H1 (cell line): Measurements from ENCODE around the gene ABHD14A. TPM values are rescaled to one million over a fixed set of nuclear protein-coding genes. Genes with fewer than 3 reads are reported as not detected.

ENCODE experiments used
- CTCF ChIA-PET: fragments of 300-600 bp; sonication (Branson Sonifier 250); formaldehyde crosslinking; loops from one replicate; lab custom pipeline; 2021; ENCODE audit not compliant: partially characterized antibody; lab: Charles Lee
- POLR2A ChIA-PET: fragments of 300-600 bp; sonication (Branson Sonifier 250); formaldehyde crosslinking; loops from one replicate; lab custom pipeline; 2021; ENCODE audit warnings: inconsistent platforms; ENCODE audit not compliant: partially characterized antibody; lab: Charles Lee
- DNase-seq, 2 experiments: peaks; one replicate each; pipeline versions ENCODE4 v3.0.0 to v3.0.0-alpha.2; 2010 to 2022; ENCODE audit warnings: low spot score in 2 of 2, low read depth in 1 of 2, mixed read lengths in 1 of 2
- FAIRE-seq: peaks from 2 replicates; lab custom pipeline; 2011; peaks lifted over from hg19 to GRCh38; lab: Jason Lieb, UNC
- H2AFZ ChIP-seq: 2 replicates; pipeline ENCODE4 v1.8.1; 2012; ENCODE audit warnings: low read length, inconsistent platforms
- H2AK5ac ChIP-seq: 2 replicates; pipeline ENCODE4 v1.6.1; 2013; ENCODE audit warnings: low read depth, low read length
- H2BK120ac ChIP-seq: replicated peaks from 2 replicates; pipeline ENCODE3; 2013; ENCODE audit warnings: low read depth, low read length, inconsistent platforms
- H2BK12ac ChIP-seq: 2 replicates; pipeline ENCODE4 v1.6.1; 2013; ENCODE audit warnings: low read depth, low read length
- H2BK15ac ChIP-seq: 2 replicates; pipeline ENCODE4 v1.6.1; 2013; ENCODE audit warnings: low read length
- H2BK20ac ChIP-seq: 2 replicates; pipeline ENCODE4 v1.6.1; 2013; ENCODE audit warnings: low read length
- H2BK5ac ChIP-seq: 2 replicates; pipeline ENCODE4 v1.6.1; 2013; ENCODE audit warnings: low read depth, low read length
- H3K14ac ChIP-seq: 2 replicates; pipeline ENCODE4 v1.6.1; 2013; ENCODE audit warnings: inconsistent platforms; ENCODE audit not compliant: insufficient read length
- H3K18ac ChIP-seq: 2 replicates; pipeline ENCODE4 v1.6.1; 2013; ENCODE audit warnings: low read length; ENCODE audit errors: extremely low read depth
- H3K23ac ChIP-seq: 2 replicates; pipeline ENCODE4 v1.6.1; 2013; ENCODE audit warnings: inconsistent platforms; ENCODE audit not compliant: insufficient read length
- H3K23me2 ChIP-seq: 2 replicates; pipeline ENCODE4 v1.6.1; 2013; ENCODE audit warnings: low read depth, low read length
- H3K27ac ChIP-seq: 2 replicates; pipeline ENCODE4 v1.6.1; 2011; ENCODE audit warnings: low read depth, low read length, inconsistent platforms
- H3K27me3 ChIP-seq, 4 experiments: replicated peaks in 1 of 4; 1 replicate in 1 of 4; 2 replicates in 3 of 4; pipeline versions ENCODE4 v1.6.1 to v1.8.1; 2011 to 2013; ENCODE audit warnings: low read length in 3 of 4, mild to moderate bottlenecking in 3 of 4, inconsistent platforms in 2 of 4, mixed read lengths in 2 of 4, moderate library complexity in 1 of 4; ENCODE audit not compliant: control insufficient read depth in 3 of 4, insufficient read depth in 3 of 4; ENCODE audit errors: extremely low read depth in 1 of 4
- H3K36me3 ChIP-seq, 4 experiments: 2 replicates each; pipeline versions ENCODE4 v1.6.1 to v1.8.1; 2011 to 2013; ENCODE audit warnings: mild to moderate bottlenecking in 4 of 4, low read length in 3 of 4, moderate library complexity in 2 of 4, control low read depth in 1 of 4, inconsistent platforms in 1 of 4; ENCODE audit not compliant: insufficient read depth in 4 of 4, control insufficient read depth in 2 of 4
- H3K4ac ChIP-seq: replicated peaks from 2 replicates; pipeline ENCODE3; 2013; ENCODE audit warnings: low read length, low read depth, mixed read lengths, inconsistent platforms; ENCODE audit not compliant: insufficient read length
- H3K4me1 ChIP-seq, 4 experiments: replicated peaks in 1 of 4; 1 replicate in 1 of 4; 2 replicates in 3 of 4; pipeline versions ENCODE4 v1.6.1 to v1.8.1; 2011 to 2013; ENCODE audit warnings: low read length in 3 of 4, inconsistent platforms in 2 of 4, mixed read lengths in 1 of 4; ENCODE audit not compliant: insufficient read depth in 4 of 4, control insufficient read depth in 3 of 4
- H3K4me2 ChIP-seq, 2 experiments: 2 replicates each; pipeline versions ENCODE4 v1.6.1 to v1.8.1; 2011 to 2013; ENCODE audit warnings: low read depth in 2 of 2, low read length in 2 of 2, control low read depth in 1 of 2, inconsistent platforms in 1 of 2, mild to moderate bottlenecking in 1 of 2; ENCODE audit not compliant: insufficient read depth in 1 of 2
- H3K4me3 ChIP-seq, 4 experiments: fragments of 200-600, 300-600 bp in 1 of 4; sonication (generic), shearing (Covaris generic), sonication (Bioruptor Twin) in 1 of 4; 2 replicates each; pipeline versions ENCODE4 v1.5.1 to v1.8.1; 2011 to 2016; ENCODE audit warnings: low read length in 4 of 4, low read depth in 3 of 4, control low read depth in 2 of 4, inconsistent platforms in 2 of 4, mild to moderate bottlenecking in 2 of 4, mixed read lengths in 1 of 4, moderate library complexity in 1 of 4; ENCODE audit not compliant: insufficient read depth in 2 of 4; ENCODE audit errors: extremely low read depth in 1 of 4
- H3K56ac ChIP-seq: replicated peaks from 2 replicates; pipeline ENCODE3; 2013; ENCODE audit warnings: low read depth, mild to moderate bottlenecking, mixed read lengths, low read length, inconsistent platforms; ENCODE audit not compliant: insufficient read length
- H3K79me1 ChIP-seq: 2 replicates; pipeline ENCODE4 v1.6.1; 2013; ENCODE audit warnings: low read depth, low read length, control low read depth
- H3K79me2 ChIP-seq, 2 experiments: 2 replicates each; pipeline versions ENCODE4 v1.6.1 to v1.8.1; 2012 to 2013; ENCODE audit warnings: low read length in 2 of 2, mild to moderate bottlenecking in 2 of 2, inconsistent platforms in 1 of 2; ENCODE audit not compliant: insufficient read depth in 2 of 2, control insufficient read depth in 1 of 2
- H3K9ac ChIP-seq, 4 experiments: replicated peaks in 1 of 4; 1 replicate in 1 of 4; 2 replicates in 3 of 4; pipeline versions ENCODE4 v1.6.1 to v1.8.1; 2011 to 2013; ENCODE audit warnings: low read depth in 3 of 4, low read length in 3 of 4, control low read depth in 2 of 4, mild to moderate bottlenecking in 2 of 4, moderate library complexity in 2 of 4, inconsistent platforms in 1 of 4; ENCODE audit errors: extremely low read depth in 1 of 4
- H3K9me3 ChIP-seq, 2 experiments: 2 replicates each; pipeline versions ENCODE4 v1.6.1 to v1.8.1; 2012 to 2013; ENCODE audit warnings: mild to moderate bottlenecking in 2 of 2, moderate library complexity in 2 of 2, control low read depth in 1 of 2, inconsistent platforms in 1 of 2, low read depth in 1 of 2, low read length in 1 of 2, mixed read lengths in 1 of 2; ENCODE audit not compliant: insufficient read depth in 2 of 2
- H4K20me1 ChIP-seq, 2 experiments: replicated peaks in 1 of 2; 2 replicates each; pipeline versions ENCODE3 to v1.8.1; 2011 to 2013; ENCODE audit warnings: inconsistent platforms in 2 of 2, low read length in 2 of 2, mild to moderate bottlenecking in 1 of 2; ENCODE audit not compliant: insufficient read depth in 2 of 2, control insufficient read depth in 1 of 2
- H4K5ac ChIP-seq: 2 replicates; pipeline ENCODE4 v1.6.1; 2013; ENCODE audit warnings: low read length, low read depth, mixed read lengths, inconsistent platforms; ENCODE audit not compliant: insufficient read length
- H4K8ac ChIP-seq: 2 replicates; pipeline ENCODE4 v1.8.0; 2013; ENCODE audit warnings: mild to moderate bottlenecking, moderate library complexity, low read length, inconsistent platforms; ENCODE audit not compliant: insufficient read depth; ENCODE audit errors: extremely low read depth
- H4K91ac ChIP-seq: replicated peaks from 2 replicates; pipeline ENCODE3; 2013; ENCODE audit warnings: low read length, mixed read lengths, inconsistent platforms; ENCODE audit not compliant: insufficient read length
- CTBP2 ChIP-seq: IDR thresholded peaks from 2 replicates; pipeline ENCODE4 v1.7.0; 2011; ENCODE audit warnings: borderline replicate concordance, mild to moderate bottlenecking, moderate library complexity, mixed read lengths, low read length; ENCODE audit not compliant: insufficient read depth, insufficient read length
- E2F6 ChIP-seq: IDR thresholded peaks from 2 replicates; pipeline ENCODE4 v1.6.1; 2012; ENCODE audit warnings: inconsistent platforms
- KDM5A ChIP-seq: fragments of 200-600 bp; IDR thresholded peaks from 2 replicates; pipeline ENCODE4 v1.7.1; 2012; ENCODE audit warnings: mild to moderate bottlenecking, low read length, inconsistent platforms, mixed read lengths
- NRF1 ChIP-seq: IDR thresholded peaks from 2 replicates; pipeline ENCODE4 v1.6.1; 2011; ENCODE audit warnings: mild to moderate bottlenecking, low read depth, low read length, improper control_type of control experiment
- SP4 ChIP-seq: IDR thresholded peaks from 2 replicates; pipeline ENCODE4 v1.6.1; 2012; ENCODE audit warnings: low read length, inconsistent platforms
- WGBS, 2 experiments: shearing (Covaris generic) in 1 of 2; methylation state at CpG; one replicate each; pipeline versions ENCODE4 v1.1.6 to v1.1.7; 2013 to 2015; ENCODE audit warnings: low lambda C conversion rate in 2 of 2, mixed read lengths in 2 of 2, inconsistent platforms in 1 of 2, low coverage in 1 of 2, missing lambda C conversion rate in 1 of 2; ENCODE audit not compliant: insufficient replicate concordance in 2 of 2, insufficient coverage in 1 of 2, insufficient read length in 1 of 2; ENCODE audit errors: extremely low coverage in 1 of 2, missing lambda C conversion rate in 1 of 2; 5-methylcytosine and 5-hydroxymethylcytosine counted together
- polyA plus RNA-seq, 7 experiments: library from polyadenylated mRNA; depleted of rRNA in 3 of 7; stranded (reverse) in 5 of 7; unstranded in 2 of 7; fragments of >200 nt in 5 of 7; fragments of 200-250 nt in 2 of 7; gene quantifications; 1 replicate in 5 of 7; 2 replicates in 1 of 7; 4 replicates in 1 of 7; pipeline versions ENCODE4 v1.2.1 to v1.2.3, GENCODE V29; 2011 to 2013; ENCODE audit warnings: missing spikeins in 2 of 7, mixed read lengths in 2 of 7
- total RNA-seq: library from RNA; stranded (reverse); fragmentation: NEBNext Ultra II Directional; extraction: Animal tissue kit (Norgen Biotek cat#: 25700); gene quantifications from 2 replicates; pipeline ENCODE4 v1.2.1, GENCODE V29; 2021

ABHD14A gene
- total and polyA plus RNA-seq, 2 of the 8 experiments (the other 6 are each of a cell fraction or from before 2014, with no cell fraction given), result 4.6 to 9.8 TPM

GRCh38 chr3:51988286-51989146, 13.7 kb downstream of the ABHD14A start:
- H2BK20ac ChIP-seq, result no peak overlapping the region
- TF ChIP-seq KDM5A, result no peak
- TF ChIP-seq NRF1, result no peak
- no peak for TF ChIP-seq E2F6
- TF ChIP-seq CTBP2, result no peak
- no peak for TF ChIP-seq SP4
- TF ChIP-seq, all 59 proteins: peak for 0
- H3K23ac ChIP-seq, result no peak overlapping the region
- no peak overlapping the region for H2BK12ac ChIP-seq
- no peak overlapping the region for H2AK5ac ChIP-seq
- no peak overlapping the region for H2BK15ac ChIP-seq
- no peak overlapping the region for H4K5ac ChIP-seq
- peak in 1 of 2 experiments; percentile 48 for DNase-seq
- H3K79me2 ChIP-seq, result no peaks in the 10 kb centered on the region; a peak in 1 of 4 replicates
- no peak overlapping the region for H3K4ac ChIP-seq
- no peak overlapping the region for H3K9ac ChIP-seq
- H3K14ac ChIP-seq, result no peak overlapping the region
- peaks cover 0 to 13% (median 5%) of the 10 kb centered on the region in 4 experiments; a peak in 6 of 7 replicates for H3K4me1 ChIP-seq
- no peak overlapping the region for H3K18ac ChIP-seq
- no peak overlapping the region; the same call in 1 of the 2 replicates for H4K8ac ChIP-seq
- no peak overlapping the region for H2BK5ac ChIP-seq
- no peak overlapping the region for H2AFZ ChIP-seq
- H3K23me2 ChIP-seq, result no peaks in the 10 kb centered on the region
- H3K56ac ChIP-seq, result no peak overlapping the region
- no peak overlapping the region for H3K4me3 ChIP-seq
- peaks cover 7 to 22% (median 15%) of the 10 kb centered on the region in 4 experiments; a peak in 7 of 8 replicates for H3K36me3 ChIP-seq
- peaks cover 3 to 5% of the 10 kb centered on the region in 2 experiments for H4K20me1 ChIP-seq
- no peaks in the 10 kb centered on the region; the same call in none of the 2 replicates for H3K79me1 ChIP-seq
- no peak overlapping the region for H4K91ac ChIP-seq
- WGBS, 2 experiments, result 84% methylated on average over 15 of the region's 15 CpGs; no CpG with 5 or more reads in 1 of the 2 experiments
- ChIA-PET POLR2A (interaction anchor here (0.6 to 25.9 kb wide), 3 partner anchors 15 to 46 kb away, joined by 3 to 923 read pairs (median 3); partner anchors contain the start of genes ABHD14A, ABHD14B, ACY1 and PCBP4), CTCF (interaction anchor here (1.2 kb wide), 1 partner anchor 47 kb away, joined by 3 read pairs; the partner anchor contains the start of genes PARP3 and RRP9)
- no peak overlapping the region for H3K4me2 ChIP-seq
- no peak overlapping the region for H3K27ac ChIP-seq
- no peak overlapping the region for H2BK120ac ChIP-seq
- no peak for FAIRE-seq
- H3K9me3 ChIP-seq, result no peaks in the 10 kb centered on the region
- no peaks in the 10 kb centered on the region for H3K27me3 ChIP-seq
